Stimulated activated CD8-positive, alpha-beta memory T cell treated with anti-CD3 and anti-CD28 coated beads, Interleukin-4, amount 100 ng/mL, for 48 hours (primary cell): ENCODE data around the gene POLD2.

ENCODE experiments used
- DNase-seq: peaks from one replicate; pipeline ENCODE4 v3.0.0-alpha.2; 2020

Gene POLD2

GRCh38 chr7:44079331-44080021 lies 43.9 kb downstream of the POLD2 start:
- no peak for DNase-seq

GRCh38 chr7:44078521-44078920 lies 44.8 kb downstream of the POLD2 start:
- DNase-seq, result no peak

- DNase-seq, result no peak
Measured at GRCh38 chr7:44077681-44078091, 45.7 kb downstream of the POLD2 start.

GRCh38 chr7:44077061-44077460 lies 46.3 kb downstream of the POLD2 start:
- no peak for DNase-seq

- no peak for DNase-seq
Measured at GRCh38 chr7:44076101-44076895, 47.0 kb downstream of the POLD2 start.

GRCh38 chr7:44075296-44076075 lies 47.9 kb downstream of the POLD2 start:
- no peak for DNase-seq

- no peak for DNase-seq
Measured at GRCh38 chr7:44074349-44074695, 49.0 kb downstream of the POLD2 start.

GRCh38 chr7:44073664-44074348 lies 49.5 kb downstream of the POLD2 start:
- DNase-seq, result peak; percentile 77

GRCh38 chr7:44072364-44073231 lies 50.8 kb downstream of the POLD2 start:
- DNase-seq, result peak; percentile 66

- DNase-seq, result no peak
Measured at GRCh38 chr7:44071726-44072363, 51.5 kb downstream of the POLD2 start.

GRCh38 chr7:44068054-44068453 lies 55.3 kb downstream of the POLD2 start:
- DNase-seq, result no peak

- DNase-seq, result no peak
Measured at GRCh38 chr7:44067064-44067951, 56.0 kb downstream of the POLD2 start.

- no peak for DNase-seq
Measured at GRCh38 chr7:44066494-44067063, 56.8 kb downstream of the POLD2 start.

GRCh38 chr7:44066111-44066460 lies 57.3 kb downstream of the POLD2 start:
- DNase-seq, result no peak

- peak; percentile 43 for DNase-seq
Measured at GRCh38 chr7:44065431-44066110, 57.8 kb downstream of the POLD2 start, which contains the start of gene PGAM2. Gene PGAM2, minus strand, starts transcription at chr7:44065567. Its CDS starts 38 bp downstream, at chr7:44065529.

GRCh38 chr7:44064791-44065430 lies 58.4 kb downstream of the POLD2 start:
- no peak for DNase-seq
